Activated naive CD8-positive, alpha-beta T cell treated with anti-CD3 and anti-CD28 coated beads for 36 hours (primary cell): ENCODE data around the gene RASA3. TPM values are rescaled to one million over a fixed set of nuclear protein-coding genes. Genes with fewer than 3 reads are reported as not detected.

ENCODE experiments used
- DNase-seq: peaks from one replicate; pipeline ENCODE4 v3.0.0; 2021
- H3K27ac Mint-ChIP-seq: one replicate; pipeline ENCODE4 v1.8.0; 2022; ENCODE audit warnings: mild to moderate bottlenecking, moderate library complexity, mixed read lengths
- H3K27me3 Mint-ChIP-seq: one replicate; pipeline ENCODE4 v1.8.0; 2022; ENCODE audit warnings: mild to moderate bottlenecking, mixed read lengths
- H3K36me3 Mint-ChIP-seq: one replicate; pipeline ENCODE4 v1.8.0; 2021; ENCODE audit warnings: mild to moderate bottlenecking, mixed read lengths
- H3K4me1 Mint-ChIP-seq: one replicate; pipeline ENCODE4 v1.8.0; 2021; ENCODE audit warnings: mixed read lengths
- H3K4me3 Mint-ChIP-seq: one replicate; pipeline ENCODE4 v1.8.0; 2022; ENCODE audit warnings: mild to moderate bottlenecking, moderate library complexity, mixed read lengths
- H3K9me3 Mint-ChIP-seq: one replicate; pipeline ENCODE4 v1.8.0; 2022; ENCODE audit warnings: mixed read lengths
- total RNA-seq, 2 experiments: library from RNA; stranded (reverse); gene quantifications; one replicate each; pipeline ENCODE4 v1.2.3, GENCODE V29; 2021

Gene RASA3
- total RNA-seq, 2 experiments from 2014 or later: 25.6 to 26.5 TPM

DNA sequence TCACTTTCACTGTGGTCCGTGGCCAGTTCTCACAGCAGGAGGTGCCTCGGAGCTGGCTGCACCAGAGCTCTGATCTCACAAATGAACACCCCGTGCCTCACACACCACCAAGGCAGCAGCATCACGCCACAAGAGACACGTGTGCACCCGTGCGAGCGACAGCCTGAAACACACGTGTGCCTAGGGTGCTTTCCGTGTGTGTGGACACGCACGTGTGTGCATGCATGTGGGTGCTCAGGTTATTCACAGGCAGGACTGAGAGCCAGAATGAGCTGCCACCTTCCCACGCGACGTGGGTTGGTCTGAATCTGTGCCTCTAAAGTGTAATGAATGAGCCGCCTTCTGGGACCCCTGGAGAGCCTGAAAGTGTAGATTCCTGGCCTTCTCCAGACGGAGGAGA is 90.9 kb downstream of the RASA3 start:
- Mint-ChIP-seq H3K4me1 (peaks cover 28% of the 10 kb centered on the region), H3K27me3 (no peaks in the 10 kb centered on the region), H3K36me3 (peaks cover 22% of the 10 kb centered on the region), H3K27ac (peak overlapping the region; percentile 17), H3K9me3 (no peaks in the 10 kb centered on the region), H3K4me3 (no peak overlapping the region)
- no peak for DNase-seq

- Mint-ChIP-seq H3K27ac (no peak overlapping the region), H3K9me3 (no peaks in the 10 kb centered on the region), H3K27me3 (no peaks in the 10 kb centered on the region), H3K4me1 (peaks cover 12% of the 10 kb centered on the region), H3K4me3 (no peak overlapping the region), H3K36me3 (peaks cover 11% of the 10 kb centered on the region)
- no peak for DNase-seq
Observed at GRCh38 chr13:114039471-114040141, 92.8 kb downstream of the RASA3 start.

GRCh38 chr13:114038900-114039299 is 93.5 kb downstream of the RASA3 start:
- Mint-ChIP-seq H3K4me1 (peaks cover 10% of the 10 kb centered on the region), H3K27ac (no peak overlapping the region), H3K36me3 (peaks cover 10% of the 10 kb centered on the region), H3K27me3 (no peaks in the 10 kb centered on the region), H3K4me3 (no peak overlapping the region), H3K9me3 (no peaks in the 10 kb centered on the region)
- DNase-seq: no peak

DNA sequence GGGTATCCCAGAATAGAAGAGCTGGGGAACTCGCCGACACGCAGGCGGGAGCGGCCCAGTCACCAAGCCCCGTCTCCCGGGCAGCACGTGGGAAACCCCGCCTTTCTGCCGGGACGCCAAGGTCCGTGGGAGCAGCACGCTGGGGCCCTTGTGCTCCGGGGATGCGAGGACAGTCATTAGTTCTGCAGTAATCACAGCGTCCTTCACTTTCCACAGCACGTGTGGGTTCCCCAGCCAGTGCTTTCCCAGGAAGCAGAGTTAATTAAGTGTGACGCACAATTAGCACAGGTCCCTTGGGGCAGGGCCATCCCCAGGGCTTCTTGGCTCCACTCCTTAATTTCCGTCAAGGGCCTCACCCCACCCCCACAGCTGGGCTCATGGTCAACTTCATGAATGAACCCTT is 94.2 kb downstream of the RASA3 start:
- peaks cover 10% of the 10 kb centered on the region for H3K36me3 Mint-ChIP-seq
- peaks cover 7% of the 10 kb centered on the region for H3K4me1 Mint-ChIP-seq
- no peak overlapping the region for H3K4me3 Mint-ChIP-seq
- H3K27ac Mint-ChIP-seq: no peak overlapping the region
- H3K27me3 Mint-ChIP-seq: no peaks in the 10 kb centered on the region
- DNase-seq: no peak
- H3K9me3 Mint-ChIP-seq: no peaks in the 10 kb centered on the region

DNA sequence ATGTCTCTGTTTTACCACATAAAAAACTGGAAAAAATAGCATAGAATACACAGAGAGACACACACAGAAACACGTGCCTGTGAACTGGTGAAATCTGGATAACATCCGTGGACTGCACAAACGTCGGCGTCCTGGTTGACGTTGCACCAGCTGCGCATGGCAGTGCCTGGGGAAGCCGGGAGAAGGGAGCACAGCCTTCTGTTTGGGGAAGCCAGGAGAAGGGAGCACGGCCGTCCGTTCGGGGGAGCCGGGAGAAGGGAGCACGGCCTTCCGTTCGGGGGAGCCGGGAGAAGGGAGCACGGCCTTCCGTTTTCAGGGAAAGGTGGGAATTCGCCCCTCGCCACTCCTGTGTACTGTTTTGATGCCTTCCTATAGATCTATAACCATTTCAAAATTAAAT is 94.7 kb downstream of the RASA3 start:
- no peaks in the 10 kb centered on the region for H3K27me3 Mint-ChIP-seq
- H3K4me1 Mint-ChIP-seq: peaks cover 4% of the 10 kb centered on the region
- peaks cover 7% of the 10 kb centered on the region for H3K36me3 Mint-ChIP-seq
- no peak overlapping the region for H3K4me3 Mint-ChIP-seq
- H3K9me3 Mint-ChIP-seq: no peaks in the 10 kb centered on the region
- no peak for DNase-seq
- no peak overlapping the region for H3K27ac Mint-ChIP-seq

GRCh38 chr13:114035583-114036531 is 96.6 kb downstream of the RASA3 start:
- Mint-ChIP-seq H3K9me3 (peaks cover 2% of the 10 kb centered on the region), H3K4me3 (no peak overlapping the region), H3K4me1 (peaks cover 6% of the 10 kb centered on the region), H3K27ac (peak overlapping the region; percentile 48), H3K36me3 (peaks cover 18% of the 10 kb centered on the region), H3K27me3 (no peaks in the 10 kb centered on the region)
- DNase-seq: no peak

DNA sequence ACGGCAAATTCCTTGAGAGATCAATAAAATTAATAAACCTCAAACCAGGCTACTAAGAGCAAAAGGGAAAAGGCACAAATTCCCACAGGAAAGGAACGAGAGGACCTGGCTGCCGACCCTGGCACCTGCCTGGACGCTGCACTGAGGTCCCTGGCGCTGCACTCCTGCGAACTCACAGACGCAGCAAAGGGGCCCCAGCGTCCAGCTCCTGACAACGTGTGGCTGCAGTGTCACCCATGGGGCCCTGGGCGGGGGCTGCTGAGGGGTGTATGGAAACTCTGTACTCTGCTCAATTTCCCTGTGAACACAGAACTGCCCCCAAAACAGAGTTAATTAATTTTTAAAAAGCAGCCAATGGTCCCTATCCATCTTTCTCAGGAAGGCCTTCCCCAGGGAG is 97.2 kb downstream of the RASA3 start:
- DNase-seq: no peak
- no peaks in the 10 kb centered on the region for H3K27me3 Mint-ChIP-seq
- no peak overlapping the region for H3K4me3 Mint-ChIP-seq
- peaks cover 6% of the 10 kb centered on the region for H3K4me1 Mint-ChIP-seq
- no peak overlapping the region for H3K27ac Mint-ChIP-seq
- peaks cover 3% of the 10 kb centered on the region for H3K9me3 Mint-ChIP-seq
- H3K36me3 Mint-ChIP-seq: peaks cover 19% of the 10 kb centered on the region

DNA sequence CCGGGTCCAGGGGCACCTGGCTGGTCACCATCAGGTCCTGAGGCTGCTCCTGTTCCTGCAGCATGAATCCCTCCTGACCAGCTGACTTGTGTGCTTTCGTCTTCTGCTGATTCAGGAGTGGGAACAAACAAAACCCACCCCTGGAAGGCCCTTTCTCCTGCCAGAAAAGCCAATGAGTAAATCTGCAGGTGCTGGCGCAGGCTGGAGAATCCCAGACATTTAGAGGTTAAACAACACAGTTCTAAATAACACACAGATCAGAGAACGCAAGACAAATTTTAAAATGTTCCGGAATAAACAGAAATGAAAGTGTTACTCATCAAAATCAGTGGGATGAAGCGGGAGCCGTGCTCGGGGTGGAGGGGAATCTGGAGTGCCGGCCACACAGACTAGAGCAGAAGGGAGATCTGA is 97.9 kb downstream of the RASA3 start:
- Mint-ChIP-seq H3K27me3 (no peaks in the 10 kb centered on the region), H3K4me1 (peaks cover 6% of the 10 kb centered on the region), H3K4me3 (no peak overlapping the region), H3K36me3 (peaks cover 19% of the 10 kb centered on the region), H3K9me3 (peaks cover 3% of the 10 kb centered on the region), H3K27ac (no peak overlapping the region)
- no peak for DNase-seq

- Mint-ChIP-seq H3K9me3 (peaks cover 3% of the 10 kb centered on the region), H3K27ac (no peak overlapping the region), H3K4me1 (peaks cover 6% of the 10 kb centered on the region)
Observed at GRCh38 chr13:114033541-114034315, 98.7 kb downstream of the RASA3 start.

DNA sequence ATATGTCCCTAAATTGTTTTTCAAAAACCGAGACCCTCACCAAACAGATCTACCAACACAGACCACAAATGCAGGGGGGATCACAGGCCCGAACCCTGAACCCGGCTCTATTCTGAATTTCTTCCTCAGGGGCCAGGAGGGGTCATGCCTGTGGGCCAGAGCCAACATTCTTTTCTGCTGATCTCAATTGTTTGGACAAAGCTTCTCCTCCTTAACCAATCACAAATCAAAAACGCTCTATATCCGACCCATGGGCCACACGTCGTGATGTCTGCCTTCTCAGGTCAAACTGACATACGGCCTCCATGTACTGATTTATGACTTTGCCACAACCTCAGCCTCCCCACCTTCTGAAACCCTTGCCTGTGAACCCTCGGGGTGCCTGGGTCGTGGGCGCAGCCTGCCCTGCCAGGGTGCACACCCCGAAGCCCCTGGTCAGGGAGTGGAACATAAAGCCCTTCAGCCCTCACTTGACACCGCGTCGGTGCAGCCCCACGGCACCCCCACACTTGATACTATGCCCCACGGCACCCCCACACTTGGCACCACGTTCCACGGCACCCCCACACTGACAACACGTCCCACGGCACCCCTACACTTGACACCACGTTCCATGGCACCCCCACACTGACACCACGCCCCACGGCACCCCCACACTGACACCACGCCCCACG is 100.2 kb downstream of the RASA3 start:
- no peaks in the 10 kb centered on the region for H3K27me3 Mint-ChIP-seq
- peaks cover 14% of the 10 kb centered on the region for H3K36me3 Mint-ChIP-seq
- H3K4me3 Mint-ChIP-seq: no peak overlapping the region
- no peak overlapping the region for H3K27ac Mint-ChIP-seq
- DNase-seq: no peak
- H3K9me3 Mint-ChIP-seq: peaks cover 3% of the 10 kb centered on the region
- H3K4me1 Mint-ChIP-seq: peaks cover 4% of the 10 kb centered on the region

More at GRCh38 chr13:114033541-114034315, 98.7 kb downstream of the RASA3 start:
- Mint-ChIP-seq H3K27me3 (no peaks in the 10 kb centered on the region), H3K4me3 (no peak overlapping the region), H3K36me3 (peaks cover 19% of the 10 kb centered on the region)
- DNase-seq: no peak

DNA sequence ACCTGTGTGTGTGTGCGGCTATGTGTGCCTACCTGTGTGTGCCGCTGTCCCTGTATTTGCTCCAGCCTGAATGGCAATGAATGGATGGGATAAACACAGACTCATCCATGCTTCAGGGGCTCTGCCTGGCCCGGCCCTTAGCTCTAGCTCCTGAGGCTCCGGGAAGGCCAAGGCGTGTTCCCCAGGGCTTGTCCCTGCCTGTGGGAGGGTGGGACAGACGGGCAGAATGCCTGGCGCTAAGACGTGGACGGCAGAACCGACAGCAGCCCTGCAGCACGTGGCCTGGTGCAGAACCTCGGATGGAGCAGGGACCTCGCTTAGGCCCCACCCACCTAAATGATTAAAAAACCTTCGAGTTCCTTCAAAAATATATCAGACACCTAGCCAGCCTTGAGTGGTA is 100.8 kb downstream of the RASA3 start:
- Mint-ChIP-seq H3K4me1 (peaks cover 4% of the 10 kb centered on the region), H3K9me3 (peaks cover 3% of the 10 kb centered on the region), H3K27me3 (no peaks in the 10 kb centered on the region), H3K4me3 (no peak overlapping the region), H3K36me3 (peaks cover 12% of the 10 kb centered on the region), H3K27ac (no peak overlapping the region)
- no peak for DNase-seq

- no peaks in the 10 kb centered on the region for H3K27me3 Mint-ChIP-seq
- peaks cover 4% of the 10 kb centered on the region for H3K4me1 Mint-ChIP-seq
- peaks cover 12% of the 10 kb centered on the region for H3K36me3 Mint-ChIP-seq
- H3K9me3 Mint-ChIP-seq: peaks cover 3% of the 10 kb centered on the region
- H3K27ac Mint-ChIP-seq: no peak overlapping the region
- no peak overlapping the region for H3K4me3 Mint-ChIP-seq
- no peak for DNase-seq
Observed at GRCh38 chr13:114030666-114031610, 101.5 kb downstream of the RASA3 start.

DNA sequence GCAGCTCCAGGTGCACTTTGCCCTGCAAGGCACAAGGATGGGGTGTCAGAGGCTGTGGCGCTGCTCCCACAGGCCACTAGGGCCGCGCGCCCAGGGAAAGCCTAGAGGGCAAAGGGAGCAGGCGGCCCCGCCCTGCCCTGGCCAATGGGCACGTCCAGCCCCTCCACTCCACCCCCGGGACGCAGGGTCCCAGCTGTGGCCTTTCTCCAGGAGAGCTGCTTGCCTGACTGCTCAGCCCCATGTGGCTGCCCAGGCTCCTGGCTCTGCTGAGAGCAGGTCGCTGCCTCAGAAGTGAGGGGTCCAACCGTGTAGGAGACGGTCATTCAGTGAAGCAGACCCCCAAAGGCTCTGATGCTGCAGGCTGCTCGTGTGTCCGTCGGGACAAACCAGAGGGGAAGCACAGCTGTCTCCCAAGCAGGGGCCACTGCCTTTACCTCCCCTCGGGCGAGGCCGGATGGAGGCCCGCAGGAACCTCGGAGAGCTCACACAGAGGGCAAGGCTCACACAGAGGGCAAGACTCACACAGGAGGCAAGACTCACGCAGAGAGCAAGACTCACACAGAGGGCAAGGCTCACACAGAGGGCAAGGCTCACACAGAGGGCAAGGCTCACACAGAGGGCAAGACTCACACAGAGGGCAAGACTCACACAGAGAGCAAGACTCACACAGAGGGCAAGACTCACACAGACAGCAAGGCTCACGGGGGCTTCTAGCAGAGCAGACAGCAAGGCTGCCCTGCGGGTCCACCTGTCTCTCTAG is 102.4 kb downstream of the RASA3 start:
- DNase-seq: no peak
- Mint-ChIP-seq H3K4me3 (no peak overlapping the region), H3K36me3 (peaks cover 12% of the 10 kb centered on the region), H3K27ac (no peak overlapping the region), H3K27me3 (no peaks in the 10 kb centered on the region), H3K4me1 (peaks cover 4% of the 10 kb centered on the region), H3K9me3 (peaks cover 3% of the 10 kb centered on the region)
